ENCODE data around the gene VTCN1. TPM values are rescaled to one million over a fixed set of nuclear protein-coding genes. Genes with fewer than 3 reads are reported as not detected.

The VTCN1 gene
- total and polyA plus RNA-seq, 4 donors: 0.23 to 0.38 TPM; not detected in 2

DNA sequence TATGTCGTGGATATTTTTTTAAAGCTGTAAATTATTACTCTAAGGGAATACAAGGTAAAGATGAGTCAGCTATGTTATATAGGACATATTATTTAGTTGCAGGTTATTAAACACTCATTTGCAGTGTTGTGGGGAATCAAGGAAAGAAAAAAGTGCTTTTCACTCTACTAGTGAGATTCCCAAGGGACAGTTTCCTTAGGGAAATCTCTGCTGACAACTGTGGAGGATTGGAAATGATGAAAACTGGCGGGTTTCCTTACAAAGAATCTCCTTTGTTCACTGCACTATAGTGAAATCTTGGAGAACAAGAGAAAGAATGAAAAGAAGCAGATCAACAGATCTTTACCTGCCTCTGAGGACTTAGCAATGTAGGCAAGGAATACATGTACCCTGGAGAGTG, 64.7 kb downstream of the VTCN1 start:
- Histone ChIP-seq H3K9me3 (ENCODE audit: control insufficient read depth, low read length) (no peaks in the 10 kb centered on the region), H3K4me1 (ENCODE audit: control insufficient read depth in 1 of 2, insufficient read depth in 2 of 2, low read length in 2 of 2) (no peaks in the 10 kb centered on the region), H3K4me3 (ENCODE audit: low read length in 2 of 2) (no peak overlapping the region), H3K27ac (ENCODE audit: low read depth in 1 of 2, low read length in 2 of 2) (no peak overlapping the region), H3K36me3 (ENCODE audit: control insufficient read depth in 1 of 2, insufficient read depth in 2 of 2, low read length in 1 of 2) (no peaks in the 10 kb centered on the region), H3K27me3 (ENCODE audit: control insufficient read depth in 1 of 2, insufficient read depth in 2 of 2, low read length in 1 of 2) (no peaks in the 10 kb centered on the region)
- 83 to 89% methylated on average over 2 of the region's 2 CpGs for WGBS, 2 donors
- ATAC-seq (ENCODE audit: low FRiP score) (no peak), DNase-seq (no peak)
- intact Hi-C loops (cut with DNase I): no loop called here

DNA sequence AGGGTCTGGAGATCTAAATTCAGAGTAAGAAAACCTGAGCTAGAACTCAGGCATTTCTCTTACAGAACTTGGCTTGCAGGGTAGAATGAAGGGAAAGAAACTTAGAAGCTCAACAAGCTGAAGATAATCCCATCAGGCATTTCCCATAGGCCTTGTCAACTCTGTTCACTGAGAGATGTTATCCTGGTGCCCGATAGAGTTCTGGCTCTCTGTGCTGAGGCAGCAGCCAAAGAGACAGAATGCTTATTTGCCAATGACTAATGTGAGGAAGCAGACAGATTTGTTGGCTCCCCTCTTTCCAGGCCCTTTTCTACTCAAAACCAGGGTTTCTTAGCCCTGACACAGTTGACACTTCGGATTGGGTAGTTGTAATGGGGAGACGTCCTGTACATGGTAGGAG, 66.9 kb downstream of the VTCN1 start:
- Histone ChIP-seq H3K4me1 (ENCODE audit: control insufficient read depth in 1 of 2, insufficient read depth in 2 of 2, low read length in 2 of 2) (no peaks in the 10 kb centered on the region), H3K27me3 (ENCODE audit: control insufficient read depth in 1 of 2, insufficient read depth in 2 of 2, low read length in 1 of 2) (no peaks in the 10 kb centered on the region), H3K4me3 (ENCODE audit: low read length in 2 of 2) (no peak overlapping the region), H3K27ac (ENCODE audit: low read depth in 1 of 2, low read length in 2 of 2) (no peak overlapping the region), H3K9me3 (ENCODE audit: control insufficient read depth, low read length) (no peaks in the 10 kb centered on the region), H3K36me3 (ENCODE audit: control insufficient read depth in 1 of 2, insufficient read depth in 2 of 2, low read length in 1 of 2) (no peaks in the 10 kb centered on the region)
- WGBS, 2 donors: 48 to 66% methylated on average over 3 of the region's 3 CpGs
- intact Hi-C loops (cut with DNase I): no loop called here
- no peak for DNase-seq
- no peak for ATAC-seq (ENCODE audit: low FRiP score)

DNA sequence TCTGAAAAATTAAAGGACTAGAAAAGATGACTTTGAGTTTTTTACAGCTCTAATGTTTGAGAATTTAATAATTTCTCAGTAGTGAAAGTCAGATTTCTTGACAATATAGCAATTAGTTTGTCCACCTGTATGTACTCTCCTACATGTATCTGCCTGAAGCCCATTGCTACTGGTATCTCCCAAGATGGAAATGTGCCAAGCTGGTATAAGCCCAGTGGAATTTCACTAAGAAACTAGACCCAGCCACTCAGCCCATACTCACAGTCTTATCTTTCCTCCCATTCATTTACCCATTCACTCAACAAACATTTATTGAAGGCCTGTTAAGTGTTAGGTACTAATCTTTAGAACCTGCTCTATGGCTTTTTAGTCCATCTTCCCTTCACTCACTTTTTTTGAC, 67.6 kb downstream of the VTCN1 start:
- Histone ChIP-seq H3K27ac (ENCODE audit: low read depth in 1 of 2, low read length in 2 of 2) (no peak overlapping the region), H3K9me3 (ENCODE audit: control insufficient read depth, low read length) (no peaks in the 10 kb centered on the region), H3K27me3 (ENCODE audit: control insufficient read depth in 1 of 2, insufficient read depth in 2 of 2, low read length in 1 of 2) (no peaks in the 10 kb centered on the region), H3K36me3 (ENCODE audit: control insufficient read depth in 1 of 2, insufficient read depth in 2 of 2, low read length in 1 of 2) (no peaks in the 10 kb centered on the region), H3K4me1 (ENCODE audit: control insufficient read depth in 1 of 2, insufficient read depth in 2 of 2, low read length in 2 of 2) (no peaks in the 10 kb centered on the region), H3K4me3 (ENCODE audit: low read length in 2 of 2) (no peak overlapping the region)
- no peak for ATAC-seq (ENCODE audit: low FRiP score)
- intact Hi-C loops (cut with DNase I): no loop called here
- no peak for DNase-seq

DNA sequence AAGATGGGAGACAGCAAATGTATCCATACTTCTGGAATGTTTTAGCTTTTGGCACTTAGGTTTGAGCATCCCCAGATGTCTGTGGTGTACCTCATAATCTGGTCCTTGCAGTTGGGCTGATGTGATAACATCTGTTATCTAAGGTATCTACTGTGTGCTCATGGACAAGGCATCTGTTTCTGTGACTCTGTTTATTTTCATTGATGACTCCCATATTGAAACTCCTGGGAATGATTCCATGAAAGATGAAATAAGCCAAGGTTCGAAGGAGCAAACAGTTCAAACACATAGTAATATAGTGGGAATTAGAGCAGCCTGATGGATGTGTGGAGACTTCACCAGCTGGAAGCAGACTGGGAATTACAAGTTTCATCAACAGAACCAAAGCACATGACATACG, 68.5 kb downstream of the VTCN1 start:
- intact Hi-C loops (cut with DNase I): no loop called here
- 86 to 92% methylated on average over 2 of the region's 2 CpGs for WGBS, 2 donors
- no peaks in the 10 kb centered on the region for H3K4me1 ChIP-seq (ENCODE audit: control insufficient read depth in 1 of 2, insufficient read depth in 2 of 2, low read length in 2 of 2)

DNA sequence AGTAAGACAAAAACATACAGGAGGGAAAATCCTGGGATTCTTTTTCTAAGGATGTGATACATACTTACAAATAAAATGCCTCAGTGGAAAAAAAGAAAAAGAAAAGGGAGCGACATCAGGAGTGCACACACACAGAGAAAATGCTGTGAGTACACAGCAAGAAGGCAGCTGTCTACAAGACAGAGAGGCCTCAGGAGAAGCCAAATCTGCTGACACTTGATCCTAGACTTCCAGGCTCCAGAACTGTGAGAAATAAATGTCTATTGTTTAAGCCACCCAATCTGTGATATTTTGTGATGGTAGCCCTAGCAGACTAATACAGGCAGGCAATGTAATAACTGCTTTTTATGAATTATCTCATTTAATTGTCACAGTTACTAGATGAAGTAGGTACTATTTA, 72.2 kb downstream of the VTCN1 start:
- DNase-seq: no peak
- no peak overlapping the region for H3K27ac ChIP-seq (ENCODE audit: low read depth in 1 of 2, low read length in 2 of 2)
- intact Hi-C loops (cut with DNase I): no loop called here
- WGBS, 2 donors: 91 to 95% methylated on average over 1 of the region's 1 CpG
- H3K36me3 ChIP-seq (ENCODE audit: control insufficient read depth in 1 of 2, insufficient read depth in 2 of 2, low read length in 1 of 2): no peaks in the 10 kb centered on the region
- no peak for ATAC-seq (ENCODE audit: low FRiP score)
- no peaks in the 10 kb centered on the region for H3K27me3 ChIP-seq (ENCODE audit: control insufficient read depth in 1 of 2, insufficient read depth in 2 of 2, low read length in 1 of 2)
- no peak overlapping the region for H3K4me3 ChIP-seq (ENCODE audit: low read length in 2 of 2)
- H3K9me3 ChIP-seq (ENCODE audit: control insufficient read depth, low read length): no peaks in the 10 kb centered on the region
- no peaks in the 10 kb centered on the region for H3K4me1 ChIP-seq (ENCODE audit: control insufficient read depth in 1 of 2, insufficient read depth in 2 of 2, low read length in 2 of 2)

More for the DNA sequence above, 68.5 kb downstream of the VTCN1 start:
- no peak overlapping the region for H3K27ac ChIP-seq (ENCODE audit: low read depth in 1 of 2, low read length in 2 of 2)
- no peak for DNase-seq
- no peaks in the 10 kb centered on the region for H3K9me3 ChIP-seq (ENCODE audit: control insufficient read depth, low read length)
- no peaks in the 10 kb centered on the region for H3K36me3 ChIP-seq (ENCODE audit: control insufficient read depth in 1 of 2, insufficient read depth in 2 of 2, low read length in 1 of 2)
- ATAC-seq (ENCODE audit: low FRiP score): no peak
- H3K27me3 ChIP-seq (ENCODE audit: control insufficient read depth in 1 of 2, insufficient read depth in 2 of 2, low read length in 1 of 2): no peaks in the 10 kb centered on the region
- no peak overlapping the region for H3K4me3 ChIP-seq (ENCODE audit: low read length in 2 of 2)

DNA sequence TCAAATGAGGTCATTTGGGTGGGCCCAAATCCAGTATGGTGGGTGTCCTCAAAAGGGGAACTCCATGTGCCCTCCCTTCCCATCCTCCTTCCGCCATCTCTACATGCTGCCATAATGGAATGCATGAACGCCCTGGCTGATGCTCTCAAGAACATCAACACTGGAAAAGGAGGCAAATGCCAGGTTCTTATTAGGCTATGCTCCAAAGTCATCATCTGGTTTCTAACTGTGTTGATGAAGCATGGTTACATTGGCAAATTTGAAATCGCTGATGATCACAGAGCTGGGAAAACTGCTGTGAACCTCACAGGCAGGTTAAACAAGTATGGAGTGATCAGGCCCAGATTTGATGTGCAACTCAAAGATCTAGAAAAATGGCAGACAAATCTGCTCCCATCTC, 72.6 kb downstream of the VTCN1 start:
- no peaks in the 10 kb centered on the region for H3K4me1 ChIP-seq (ENCODE audit: control insufficient read depth in 1 of 2, insufficient read depth in 2 of 2, low read length in 2 of 2)
- DNase-seq (no peak), ATAC-seq (ENCODE audit: low FRiP score) (no peak)
- no peaks in the 10 kb centered on the region for H3K36me3 ChIP-seq (ENCODE audit: control insufficient read depth in 1 of 2, insufficient read depth in 2 of 2, low read length in 1 of 2)
- no peaks in the 10 kb centered on the region for H3K9me3 ChIP-seq (ENCODE audit: control insufficient read depth, low read length)
- H3K27me3 ChIP-seq (ENCODE audit: control insufficient read depth in 1 of 2, insufficient read depth in 2 of 2, low read length in 1 of 2): no peaks in the 10 kb centered on the region
- no peak overlapping the region for H3K27ac ChIP-seq (ENCODE audit: low read depth in 1 of 2, low read length in 2 of 2)
- no peak overlapping the region for H3K4me3 ChIP-seq (ENCODE audit: low read length in 2 of 2)
- 71 to 73% methylated on average over 3 of the region's 3 CpGs for WGBS, 2 donors
- intact Hi-C loops (cut with DNase I): no loop called here

DNA sequence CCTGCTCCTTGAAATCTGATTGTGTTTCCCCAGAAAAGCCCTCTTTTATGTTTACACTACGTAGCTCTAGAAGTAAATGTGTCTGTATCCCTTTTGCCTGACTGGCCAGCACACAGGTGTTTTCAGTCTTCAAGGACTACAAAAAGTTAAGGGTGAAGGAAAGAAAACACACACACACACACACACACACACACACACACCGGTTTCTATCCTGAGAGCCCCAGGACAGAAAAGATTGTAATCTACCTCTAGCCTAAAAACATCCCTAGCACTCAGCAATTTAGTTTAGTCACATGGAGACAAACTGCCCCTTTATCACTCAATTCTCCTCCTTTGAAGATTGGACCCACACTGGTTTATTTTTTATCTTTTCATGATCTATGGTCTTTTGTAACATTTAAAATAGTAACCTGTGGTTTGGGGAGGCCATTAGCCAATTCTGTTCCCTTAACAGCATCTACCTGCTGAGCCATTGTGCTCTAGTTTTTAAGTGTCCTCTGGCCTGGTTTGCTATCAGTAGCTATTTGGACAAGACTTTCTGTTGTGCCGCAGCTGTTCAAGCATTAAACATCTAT, 73.4 kb downstream of the VTCN1 start:
- ATAC-seq (ENCODE audit: low FRiP score): no peak
- no peaks in the 10 kb centered on the region for H3K36me3 ChIP-seq (ENCODE audit: control insufficient read depth in 1 of 2, insufficient read depth in 2 of 2, low read length in 1 of 2)
- H3K4me3 ChIP-seq (ENCODE audit: low read length in 2 of 2): no peak overlapping the region
- intact Hi-C loops (cut with DNase I): no loop called here
- WGBS, 2 donors: 75 to 87% methylated on average over 3 of the region's 3 CpGs
- no peaks in the 10 kb centered on the region for H3K9me3 ChIP-seq (ENCODE audit: control insufficient read depth, low read length)
- H3K4me1 ChIP-seq (ENCODE audit: control insufficient read depth in 1 of 2, insufficient read depth in 2 of 2, low read length in 2 of 2): no peaks in the 10 kb centered on the region
- H3K27me3 ChIP-seq (ENCODE audit: control insufficient read depth in 1 of 2, insufficient read depth in 2 of 2, low read length in 1 of 2): no peaks in the 10 kb centered on the region
- no peak for DNase-seq
- no peak overlapping the region for H3K27ac ChIP-seq (ENCODE audit: low read depth in 1 of 2, low read length in 2 of 2)

DNA sequence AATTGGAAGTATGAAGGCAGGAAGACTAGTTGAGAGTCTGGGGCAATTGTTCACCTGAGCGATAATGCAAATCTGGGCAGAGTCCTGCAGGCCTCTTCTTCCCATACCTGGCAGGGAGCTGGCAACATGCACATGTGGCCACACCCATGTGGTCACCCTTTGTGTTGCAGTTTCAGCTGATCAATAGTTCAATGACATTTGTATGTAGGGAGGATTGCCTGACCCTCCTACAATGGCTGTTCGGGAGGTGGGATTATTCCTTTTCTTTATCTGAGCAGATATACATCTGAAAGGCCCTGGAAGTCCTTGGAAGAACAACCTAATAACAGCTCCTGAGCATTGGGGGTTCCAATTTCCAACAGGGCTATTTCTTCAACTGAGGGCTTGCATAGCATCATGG, 74.0 kb downstream of the VTCN1 start:
- Histone ChIP-seq H3K9me3 (ENCODE audit: control insufficient read depth, low read length) (no peaks in the 10 kb centered on the region), H3K4me1 (ENCODE audit: control insufficient read depth in 1 of 2, insufficient read depth in 2 of 2, low read length in 2 of 2) (no peaks in the 10 kb centered on the region), H3K36me3 (ENCODE audit: control insufficient read depth in 1 of 2, insufficient read depth in 2 of 2, low read length in 1 of 2) (no peaks in the 10 kb centered on the region), H3K27ac (ENCODE audit: low read depth in 1 of 2, low read length in 2 of 2) (no peak overlapping the region), H3K27me3 (ENCODE audit: control insufficient read depth in 1 of 2, insufficient read depth in 2 of 2, low read length in 1 of 2) (no peaks in the 10 kb centered on the region), H3K4me3 (ENCODE audit: low read length in 2 of 2) (no peak overlapping the region)
- DNase-seq (no peak), ATAC-seq (ENCODE audit: low FRiP score) (no peak)
- intact Hi-C loops (cut with DNase I): no loop called here
- WGBS, 2 donors: 35 to 72% methylated on average over 2 of the region's 2 CpGs

DNA sequence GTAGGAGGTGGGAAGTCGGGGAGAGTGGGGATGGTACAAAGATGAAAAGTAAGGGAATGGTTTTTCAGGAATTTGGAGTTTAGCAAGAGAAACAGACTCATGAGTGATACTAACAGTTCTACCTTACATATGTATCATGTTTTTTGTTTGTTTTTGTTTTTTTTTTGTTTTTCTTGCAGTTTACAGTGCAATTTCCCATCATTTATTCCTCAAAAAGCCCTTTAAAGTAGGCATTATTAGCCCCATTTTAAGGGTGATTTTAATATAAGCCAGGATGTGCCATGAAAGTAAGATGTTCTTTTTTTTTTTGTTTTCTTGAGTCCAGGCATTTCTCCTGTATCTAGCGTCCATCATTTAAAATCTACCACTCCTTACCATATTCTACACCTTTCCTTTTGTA, 75.4 kb downstream of the VTCN1 start:
- DNase-seq (no peak), ATAC-seq (ENCODE audit: low FRiP score) (no peak)
- H3K4me1 ChIP-seq (ENCODE audit: control insufficient read depth in 1 of 2, insufficient read depth in 2 of 2, low read length in 2 of 2): no peaks in the 10 kb centered on the region
- no peaks in the 10 kb centered on the region for H3K36me3 ChIP-seq (ENCODE audit: control insufficient read depth in 1 of 2, insufficient read depth in 2 of 2, low read length in 1 of 2)
- H3K9me3 ChIP-seq (ENCODE audit: control insufficient read depth, low read length): no peaks in the 10 kb centered on the region
- H3K4me3 ChIP-seq (ENCODE audit: low read length in 2 of 2): no peak overlapping the region
- H3K27ac ChIP-seq (ENCODE audit: low read depth in 1 of 2, low read length in 2 of 2): no peak overlapping the region
- no peaks in the 10 kb centered on the region for H3K27me3 ChIP-seq (ENCODE audit: control insufficient read depth in 1 of 2, insufficient read depth in 2 of 2, low read length in 1 of 2)
- WGBS, 2 donors: 63 to 70% methylated on average over 2 of the region's 2 CpGs
- intact Hi-C loops (cut with DNase I): no loop called here

All from aorta (tissue), 5 donors.